A549 (cell line): ENCODE measurements around the gene ATP5ME.

Experiments
- HOXB13 ChIP-seq: fragments of 250-450 bp; sonication (Bioruptor Pico); IDR thresholded peaks from 2 replicates; pipeline ENCODE4 v1.5.0; 2020; ENCODE audit warnings: low read depth, mild to moderate bottlenecking, moderate library complexity
- MAZ ChIP-seq: fragments of 150-350 bp; IDR thresholded peaks from 2 replicates; pipeline ENCODE4 v1.6.1; 2014; ENCODE audit warnings: antibody characterized with exemption, low read depth, low read length, borderline replicate concordance
- RAD21 ChIP-seq, 2 experiments: fragments of >200 bp in 1 of 2; sonication (Bioruptor Twin) in 1 of 2; formaldehyde crosslinking in 1 of 2; IDR thresholded peaks in 1 of 2; conservative IDR thresholded peaks in 1 of 2; 2 replicates in 1 of 2; 3 replicates in 1 of 2; pipeline ENCODE4 v1.6.1; 2012 to 2018; ENCODE audit warnings: inconsistent platforms in 1 of 2
- RNF2 ChIP-seq: fragments of 200-600 bp; sonication (generic); IDR thresholded peaks from 2 replicates; pipeline ENCODE4 v1.6.1; 2016; ENCODE audit warnings: low read depth, mild to moderate bottlenecking, antibody characterized with exemption, moderate library complexity, borderline replicate concordance
- ZFP36 ChIP-seq: fragments of 450-650 bp; IDR thresholded peaks from 2 replicates; pipeline ENCODE4 v1.6.1; 2014; ENCODE audit warnings: borderline replicate concordance; ENCODE audit not compliant: partially characterized antibody

GRCh38 chr4:666822-667544, 7.1 kb downstream of the ATP5ME start:
- TF ChIP-seq RAD21 (conservative IDR thresholded peaks at IDR 0.05 in 1 of 2, IDR thresholded peaks at IDR 0.05 in 1 of 2) (no peak), MAZ (no peak), RNF2 (no peak), ZFP36 (no peak), HOXB13 (CRISPR knock-in tag) (no peak)
